Stimulated activated naive CD8-positive, alpha-beta T cell treated with anti-CD3 and anti-CD28 coated beads, Interleukin-15, Interleukin-2, amounts not matched to agents 100 ng/mL and 50 ng/mL, for 24 hours (primary cell): Measurements from ENCODE around the gene DNAAF9.

Source experiments
- H3K27ac Mint-ChIP-seq: one replicate; pipeline ENCODE4 v1.8.0; 2021; ENCODE audit warnings: mild to moderate bottlenecking, mixed read lengths
- H3K27me3 Mint-ChIP-seq: one replicate; pipeline ENCODE4 v1.8.0; 2021; ENCODE audit warnings: mixed read lengths
- H3K36me3 Mint-ChIP-seq: one replicate; pipeline ENCODE4 v1.8.0; 2021; ENCODE audit warnings: low read depth, mixed read lengths
- H3K4me1 Mint-ChIP-seq: one replicate; pipeline ENCODE4 v1.8.0; 2021; ENCODE audit warnings: low read depth, mixed read lengths
- H3K4me3 Mint-ChIP-seq: one replicate; pipeline ENCODE4 v1.8.0; 2021; ENCODE audit warnings: mild to moderate bottlenecking, mixed read lengths
- H3K9me3 Mint-ChIP-seq: one replicate; pipeline ENCODE4 v1.8.0; 2021; ENCODE audit warnings: mixed read lengths

Gene DNAAF9

GRCh38 chr20:3403741-3404140 is 3.7 kb downstream of the DNAAF9 start:
- H3K4me1 Mint-ChIP-seq, result peaks cover 30% of the 10 kb centered on the region
- H3K4me3 Mint-ChIP-seq, result no peak overlapping the region
- peaks cover 4% of the 10 kb centered on the region for H3K27me3 Mint-ChIP-seq
- H3K27ac Mint-ChIP-seq, result no peak overlapping the region
- no peaks in the 10 kb centered on the region for H3K36me3 Mint-ChIP-seq
- H3K9me3 Mint-ChIP-seq, result no peaks in the 10 kb centered on the region

- Mint-ChIP-seq H3K4me1 (peaks cover 21% of the 10 kb centered on the region), H3K27ac (no peak overlapping the region), H3K4me3 (no peak overlapping the region), H3K36me3 (no peaks in the 10 kb centered on the region), H3K9me3 (no peaks in the 10 kb centered on the region), H3K27me3 (peaks cover 4% of the 10 kb centered on the region)
Measured at GRCh38 chr20:3402453-3402852, 5.0 kb downstream of the DNAAF9 start.

- H3K27ac Mint-ChIP-seq, result no peak overlapping the region
- peaks cover 8% of the 10 kb centered on the region for H3K4me1 Mint-ChIP-seq
- H3K36me3 Mint-ChIP-seq, result peaks cover 9% of the 10 kb centered on the region
- H3K4me3 Mint-ChIP-seq, result no peak overlapping the region
- H3K9me3 Mint-ChIP-seq, result peaks cover 10% of the 10 kb centered on the region
- H3K27me3 Mint-ChIP-seq, result no peaks in the 10 kb centered on the region
Measured at GRCh38 chr20:3400260-3401155, 7.0 kb downstream of the DNAAF9 start.

GRCh38 chr20:3398681-3399252 is 8.7 kb downstream of the DNAAF9 start:
- no peaks in the 10 kb centered on the region for H3K4me1 Mint-ChIP-seq
- H3K36me3 Mint-ChIP-seq, result peaks cover 9% of the 10 kb centered on the region
- no peak overlapping the region for H3K4me3 Mint-ChIP-seq
- H3K27me3 Mint-ChIP-seq, result no peaks in the 10 kb centered on the region
- no peak overlapping the region for H3K27ac Mint-ChIP-seq
- peaks cover 10% of the 10 kb centered on the region for H3K9me3 Mint-ChIP-seq

GRCh38 chr20:3396492-3396891 is 11.0 kb downstream of the DNAAF9 start:
- H3K4me3 Mint-ChIP-seq, result no peak overlapping the region
- peaks cover 9% of the 10 kb centered on the region for H3K36me3 Mint-ChIP-seq
- no peak overlapping the region for H3K27ac Mint-ChIP-seq
- no peaks in the 10 kb centered on the region for H3K27me3 Mint-ChIP-seq
- H3K4me1 Mint-ChIP-seq, result no peaks in the 10 kb centered on the region
- peaks cover 10% of the 10 kb centered on the region for H3K9me3 Mint-ChIP-seq

GRCh38 chr20:3392756-3393155 is 14.7 kb downstream of the DNAAF9 start:
- peaks cover 10% of the 10 kb centered on the region for H3K9me3 Mint-ChIP-seq
- peaks cover 8% of the 10 kb centered on the region for H3K4me1 Mint-ChIP-seq
- H3K27ac Mint-ChIP-seq, result no peak overlapping the region
- no peaks in the 10 kb centered on the region for H3K27me3 Mint-ChIP-seq
- no peak overlapping the region for H3K4me3 Mint-ChIP-seq
- H3K36me3 Mint-ChIP-seq, result peaks cover 9% of the 10 kb centered on the region

GRCh38 chr20:3390759-3391425 is 16.6 kb downstream of the DNAAF9 start:
- Mint-ChIP-seq H3K27ac (no peak overlapping the region), H3K4me3 (no peak overlapping the region), H3K4me1 (peaks cover 8% of the 10 kb centered on the region), H3K9me3 (peaks cover 2% of the 10 kb centered on the region), H3K27me3 (no peaks in the 10 kb centered on the region), H3K36me3 (peaks cover 7% of the 10 kb centered on the region)

- no peaks in the 10 kb centered on the region for H3K27me3 Mint-ChIP-seq
- H3K4me3 Mint-ChIP-seq, result peak overlapping the region; percentile 6
- peak overlapping the region; percentile 90 for H3K27ac Mint-ChIP-seq
Measured at GRCh38 chr20:3383878-3384495, 23.5 kb downstream of the DNAAF9 start.

GRCh38 chr20:3382836-3383235 is 24.6 kb downstream of the DNAAF9 start:
- Mint-ChIP-seq H3K4me3 (no peak overlapping the region), H3K36me3 (peaks cover 15% of the 10 kb centered on the region), H3K4me1 (peaks cover 19% of the 10 kb centered on the region), H3K27ac (no peak overlapping the region), H3K9me3 (no peaks in the 10 kb centered on the region), H3K27me3 (no peaks in the 10 kb centered on the region)

More at GRCh38 chr20:3383878-3384495, 23.5 kb downstream of the DNAAF9 start:
- Mint-ChIP-seq H3K9me3 (no peaks in the 10 kb centered on the region), H3K36me3 (peaks cover 15% of the 10 kb centered on the region), H3K4me1 (peaks cover 19% of the 10 kb centered on the region)

- Mint-ChIP-seq H3K36me3 (peaks cover 15% of the 10 kb centered on the region), H3K4me1 (peaks cover 19% of the 10 kb centered on the region), H3K27me3 (no peaks in the 10 kb centered on the region), H3K4me3 (no peak overlapping the region), H3K27ac (no peak overlapping the region), H3K9me3 (no peaks in the 10 kb centered on the region)
Measured at GRCh38 chr20:3380228-3381070, 27.0 kb downstream of the DNAAF9 start.

- peaks cover 20% of the 10 kb centered on the region for H3K36me3 Mint-ChIP-seq
- H3K4me3 Mint-ChIP-seq, result no peak overlapping the region
- H3K9me3 Mint-ChIP-seq, result no peaks in the 10 kb centered on the region
- no peaks in the 10 kb centered on the region for H3K4me1 Mint-ChIP-seq
- no peaks in the 10 kb centered on the region for H3K27me3 Mint-ChIP-seq
- no peak overlapping the region for H3K27ac Mint-ChIP-seq
Measured at GRCh38 chr20:3378138-3378537, 29.3 kb downstream of the DNAAF9 start.

GRCh38 chr20:3377644-3378043 is 29.8 kb downstream of the DNAAF9 start:
- Mint-ChIP-seq H3K36me3 (peaks cover 23% of the 10 kb centered on the region), H3K4me3 (no peak overlapping the region), H3K4me1 (no peaks in the 10 kb centered on the region), H3K27me3 (no peaks in the 10 kb centered on the region), H3K9me3 (no peaks in the 10 kb centered on the region), H3K27ac (no peak overlapping the region)

- Mint-ChIP-seq H3K36me3 (peaks cover 31% of the 10 kb centered on the region), H3K4me3 (no peak overlapping the region), H3K9me3 (no peaks in the 10 kb centered on the region), H3K4me1 (no peaks in the 10 kb centered on the region), H3K27me3 (no peaks in the 10 kb centered on the region), H3K27ac (no peak overlapping the region)
Measured at GRCh38 chr20:3374296-3374695, 33.2 kb downstream of the DNAAF9 start.

GRCh38 chr20:3371754-3372153 is 35.7 kb downstream of the DNAAF9 start:
- Mint-ChIP-seq H3K27ac (no peak overlapping the region), H3K27me3 (no peaks in the 10 kb centered on the region), H3K9me3 (no peaks in the 10 kb centered on the region), H3K36me3 (peaks cover 31% of the 10 kb centered on the region), H3K4me3 (no peak overlapping the region), H3K4me1 (no peaks in the 10 kb centered on the region)
